HG03571 (cell line): ENCODE results near the gene CCBE1.
"Not testable (repeated sequence)": the region's sequence is repeated elsewhere in the genome, so short reads cannot be mapped to it uniquely, and the experiment has no call there.

ENCODE experiments used
- ATAC-seq: cut with Tn5 transposase; IDR thresholded peaks from one replicate; pipeline ENCODE4 v1.9.1; 2021; ENCODE audit not compliant: unreplicated experiment

The CCBE1 gene

DNA sequence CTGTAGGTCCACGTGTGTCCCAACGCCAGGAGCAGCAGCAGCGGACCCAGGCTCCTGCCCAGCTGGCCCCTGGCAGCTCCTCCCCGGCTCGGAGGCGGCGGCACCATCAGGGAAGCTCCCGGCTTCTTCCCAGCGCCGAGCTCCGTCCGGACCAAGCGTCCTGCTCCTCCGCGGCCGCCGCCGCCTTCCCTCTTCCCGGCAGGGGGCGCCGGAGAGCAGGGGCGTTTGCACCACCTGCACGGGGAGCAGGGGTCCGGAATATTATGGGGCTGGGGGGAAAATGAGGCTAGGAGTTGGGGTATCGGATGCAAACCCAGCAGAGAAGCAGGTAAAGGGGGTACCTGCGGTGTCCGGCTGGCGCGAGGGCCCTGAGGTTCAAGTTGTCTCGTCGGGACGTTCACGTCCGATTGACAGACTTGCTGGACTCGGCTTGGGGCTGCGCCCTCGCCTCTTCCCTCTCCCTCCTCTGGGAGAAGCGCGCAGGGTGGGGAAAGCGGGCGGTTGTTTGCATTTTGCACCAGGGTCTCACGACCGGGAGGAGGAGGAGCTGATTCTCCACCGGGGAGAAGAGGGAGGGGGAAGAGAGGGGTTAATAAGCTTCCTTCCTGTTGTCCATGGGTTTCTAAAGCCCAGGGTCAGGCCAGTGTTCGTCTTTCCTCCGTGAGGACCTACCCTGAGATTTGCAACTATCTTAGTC, at the start of gene CCBE1:
CCBE1 (minus strand) TSS at position 188 of the 697 bp plus-strand sequence.
- ATAC-seq, result no peak

DNA sequence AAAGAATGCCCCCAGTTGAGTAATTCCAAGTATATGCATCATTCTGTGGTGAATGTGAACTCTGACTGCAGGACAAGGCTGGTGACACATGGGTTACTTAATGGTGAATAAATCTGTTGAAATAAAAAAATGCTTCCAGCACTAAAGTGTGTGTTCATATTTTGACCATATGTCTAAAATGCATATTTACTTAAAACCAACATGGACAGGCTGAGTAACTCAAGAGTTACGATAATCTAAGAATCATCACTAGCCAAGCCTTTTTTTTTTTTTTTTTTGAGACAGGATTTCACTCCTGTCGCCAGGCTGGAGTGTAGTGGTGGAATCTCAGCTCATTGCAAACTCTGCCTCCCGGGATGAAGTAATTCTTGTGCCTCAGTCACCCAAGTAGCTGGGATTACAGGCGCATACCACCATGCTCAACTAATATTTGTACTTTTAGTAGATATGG, 47.1 kb upstream of the CCBE1 start:
- no peak for ATAC-seq

DNA sequence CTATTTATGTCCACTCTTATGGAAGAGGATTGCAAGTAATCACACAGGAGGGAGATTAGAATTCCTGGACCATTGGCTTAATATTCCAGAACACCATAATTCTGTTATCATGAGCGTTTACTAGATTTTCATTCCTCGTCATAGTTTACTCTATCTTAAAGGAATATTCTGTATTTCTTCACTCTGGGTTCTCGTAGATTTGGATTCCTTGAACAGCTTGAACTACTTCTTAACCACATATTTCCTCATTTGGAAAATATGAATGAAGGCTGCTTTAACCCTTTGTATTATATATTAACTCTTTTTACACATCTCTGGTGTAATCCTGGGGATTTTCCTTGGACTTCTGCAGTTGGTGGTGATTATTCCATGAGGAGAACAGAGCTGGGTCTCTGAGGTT, 46.3 kb upstream of the CCBE1 start:
- no peak for ATAC-seq

DNA sequence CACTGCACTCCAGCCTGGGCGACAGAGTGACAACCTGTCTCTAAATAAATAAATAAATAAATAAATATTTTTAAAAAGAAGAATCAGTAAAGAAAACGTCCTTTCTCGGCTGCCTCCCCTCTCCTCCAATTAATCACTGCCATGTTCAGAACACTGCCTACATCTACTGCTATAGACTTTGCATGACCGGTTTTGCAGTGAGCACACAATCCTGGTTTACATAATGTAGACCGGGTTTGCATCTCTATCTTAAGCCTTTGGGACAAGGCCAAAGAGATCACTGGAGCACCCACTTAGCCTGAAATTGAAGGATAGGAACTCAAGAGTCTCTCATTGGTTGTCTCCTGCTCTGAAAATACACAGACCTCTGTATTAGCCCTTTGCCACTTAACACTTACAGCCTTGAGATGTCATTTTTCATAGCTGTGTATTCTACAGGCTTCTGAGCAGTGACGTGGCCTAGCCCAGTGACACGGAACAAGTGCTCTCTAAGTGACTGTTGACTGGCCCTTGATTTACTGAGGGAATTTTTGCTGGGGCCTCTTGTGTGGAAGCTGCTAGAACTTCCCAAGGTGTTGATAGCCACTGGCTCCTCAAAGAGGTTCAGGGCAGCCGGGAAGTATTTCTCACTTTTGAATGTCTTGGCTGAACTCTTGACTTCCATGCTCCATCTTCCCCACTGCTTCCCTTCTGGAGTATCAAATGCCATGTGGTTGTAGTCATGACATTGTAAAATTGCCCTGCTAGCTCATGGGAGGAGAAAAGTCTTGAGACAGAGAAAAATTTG, 45.3 kb upstream of the CCBE1 start:
- no peak for ATAC-seq

DNA sequence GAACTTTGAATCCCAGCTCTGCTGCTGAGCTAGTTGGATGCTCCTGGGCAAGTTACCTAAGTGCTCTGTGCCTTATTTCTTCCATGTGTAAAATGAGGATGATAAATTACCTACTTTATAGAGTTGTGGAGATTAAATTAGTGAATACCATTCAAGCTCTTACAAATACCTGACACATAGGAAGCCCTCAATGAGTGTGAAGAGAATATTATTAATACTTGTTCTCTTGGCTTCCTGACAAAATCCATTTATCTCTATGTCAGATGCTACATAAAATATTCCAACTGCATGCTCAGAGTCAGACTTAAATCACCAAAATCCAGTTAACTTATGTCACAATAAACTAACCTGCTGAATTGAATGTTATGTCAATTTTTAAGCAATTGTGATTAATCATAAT, 42.9 kb upstream of the CCBE1 start:
- ATAC-seq, result no peak

DNA sequence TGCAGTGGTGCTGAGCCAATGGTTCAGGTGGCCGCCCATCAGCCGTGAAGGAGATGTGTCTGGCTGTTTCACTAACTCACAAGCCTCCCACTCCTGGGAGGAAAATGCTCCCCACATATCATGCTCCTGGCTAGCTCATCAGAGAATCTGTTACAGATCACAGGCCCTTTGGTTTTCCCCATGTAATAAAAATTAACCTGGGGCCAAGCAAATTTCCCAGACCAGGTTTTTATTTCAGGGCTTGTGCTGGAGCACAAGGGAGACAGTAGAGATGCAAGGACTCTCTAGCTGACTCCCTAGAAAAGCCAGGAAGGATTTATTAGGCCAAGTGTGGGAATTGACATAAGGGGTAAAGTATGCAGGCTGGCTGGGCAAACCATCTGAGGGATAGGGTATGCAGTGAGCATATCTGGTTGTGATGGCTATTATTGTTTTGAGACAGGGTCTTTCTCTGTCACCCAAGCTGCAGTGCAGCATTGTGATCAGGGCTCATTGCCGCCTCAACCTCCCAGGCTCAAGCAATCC, 40.6 kb upstream of the CCBE1 start:
- no peak for ATAC-seq

DNA sequence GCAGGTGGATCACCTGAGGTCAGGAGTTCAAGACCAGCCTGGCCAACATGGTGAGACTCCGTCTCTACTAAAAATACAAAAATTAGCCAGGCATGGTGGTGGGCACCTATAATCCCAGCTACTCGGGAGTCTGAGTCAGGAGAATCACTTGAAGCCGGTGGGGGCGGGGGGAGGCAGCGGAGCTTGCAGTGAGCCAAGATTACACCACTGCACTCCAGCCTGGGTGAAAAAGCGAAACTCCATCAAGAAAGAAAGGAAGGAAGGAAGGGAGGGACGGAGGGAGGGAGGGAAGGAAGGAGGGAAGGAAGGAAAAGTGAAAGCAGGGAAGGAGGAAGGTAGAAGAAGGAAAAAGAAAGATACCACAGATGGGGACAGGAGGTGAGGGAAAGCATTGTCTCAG, 40.1 kb upstream of the CCBE1 start:
- not testable (repeated sequence) for ATAC-seq

DNA sequence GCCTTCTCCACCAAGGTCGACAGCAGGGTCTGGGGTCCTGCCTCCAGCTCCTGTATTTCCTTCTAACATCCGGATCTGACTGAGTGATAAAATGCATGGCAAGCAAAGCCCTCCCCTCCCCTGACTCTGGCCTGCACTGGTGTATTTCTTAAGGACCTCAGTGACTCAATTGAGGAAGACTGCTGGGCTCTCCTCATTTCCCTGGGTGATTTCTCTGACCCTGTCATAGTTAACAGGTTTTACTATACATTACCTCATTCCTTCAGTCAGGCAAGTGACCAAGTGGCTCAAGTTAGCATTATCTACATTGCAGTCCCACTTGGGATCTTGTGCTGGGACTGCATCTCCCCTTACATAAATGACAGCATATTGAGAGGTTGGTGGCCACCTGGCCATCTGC, 38.8 kb upstream of the CCBE1 start:
- no peak for ATAC-seq

DNA sequence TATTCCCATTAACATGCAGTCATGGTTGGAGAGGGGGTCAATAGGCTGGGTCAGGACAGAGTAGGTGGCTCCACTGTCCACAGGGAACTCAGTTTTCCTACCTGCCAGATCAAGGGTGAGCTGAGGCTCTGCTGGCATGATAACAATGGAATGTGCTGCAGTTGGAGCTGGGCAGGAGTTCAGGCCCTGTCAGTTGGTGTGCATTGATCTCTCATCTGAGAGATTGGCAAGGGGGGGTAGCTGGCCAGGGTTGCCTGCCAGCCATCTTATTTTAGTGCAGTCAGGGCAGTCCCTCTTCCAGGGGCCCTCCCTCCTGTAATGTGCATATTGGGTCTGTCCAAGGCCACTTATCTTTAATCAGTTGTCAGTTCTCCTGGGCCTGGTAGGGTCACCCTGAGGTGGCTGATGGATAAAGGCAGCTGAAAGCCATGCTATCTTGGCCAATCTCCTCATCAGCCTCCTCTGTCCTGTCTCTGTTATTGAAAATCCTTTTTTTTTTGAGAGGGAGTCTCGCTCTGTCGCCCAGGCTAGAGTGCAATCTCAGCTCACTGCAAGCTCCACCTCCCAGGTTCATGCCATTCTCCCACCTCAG, 38.1 kb upstream of the CCBE1 start:
- ATAC-seq, result no peak

DNA sequence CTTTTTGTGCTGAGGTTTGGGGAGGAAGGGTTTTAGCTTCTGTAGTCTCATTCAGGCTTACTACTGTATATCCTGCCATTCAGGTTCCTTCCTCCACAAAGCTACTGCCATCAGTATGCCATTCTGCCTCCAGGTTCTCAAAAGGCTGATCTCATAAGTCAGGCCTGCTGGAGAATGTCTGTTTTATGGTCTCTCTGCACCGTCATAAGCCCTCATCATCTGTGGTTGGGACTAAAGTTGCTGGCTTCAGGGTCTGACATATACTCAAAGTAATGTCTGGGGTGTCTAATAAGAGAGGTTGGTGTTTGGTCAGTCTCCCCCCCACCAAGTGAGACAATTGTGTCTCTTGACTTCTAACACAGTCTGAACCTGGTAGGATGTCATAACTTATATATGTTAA, 36.2 kb upstream of the CCBE1 start:
- ATAC-seq, result no peak

DNA sequence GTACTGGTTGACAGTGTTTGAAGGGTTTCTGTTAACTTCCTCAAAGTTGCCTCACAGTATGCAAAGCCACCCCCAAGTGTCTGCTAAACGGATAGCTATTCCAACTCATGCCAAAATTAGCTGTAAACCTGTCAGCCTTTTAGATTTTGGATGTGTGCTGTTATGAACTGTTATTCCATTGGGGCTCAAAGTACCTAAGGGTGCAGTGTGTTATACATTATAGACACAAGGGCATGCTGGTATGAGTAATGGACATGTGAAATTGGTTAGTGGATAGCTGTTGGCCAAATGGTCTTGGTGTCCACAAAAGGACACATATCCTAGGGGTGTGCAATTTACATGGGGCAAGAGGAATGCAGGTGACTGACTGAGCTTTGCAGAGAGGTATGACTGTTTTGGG, 33.7 kb upstream of the CCBE1 start:
- no peak for ATAC-seq

DNA sequence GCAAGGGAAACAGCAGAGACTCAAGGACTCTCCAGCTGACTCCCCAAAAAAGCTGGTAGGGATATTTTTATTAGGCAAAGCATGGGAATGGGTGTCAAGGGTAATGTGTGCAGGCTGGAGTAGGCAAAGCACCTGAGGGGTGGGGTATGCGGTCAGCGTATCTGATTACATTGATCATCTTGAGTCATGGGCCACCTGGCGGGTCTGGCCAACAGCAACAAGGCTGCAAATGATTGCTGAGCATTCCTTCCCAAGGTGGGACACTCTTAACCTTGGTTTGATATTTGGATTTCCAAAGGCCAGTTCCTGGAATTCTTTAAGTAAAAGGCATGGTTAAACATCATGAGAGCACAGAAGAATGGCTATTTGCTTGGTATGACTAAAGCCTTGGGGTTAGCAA, 32.6 kb upstream of the CCBE1 start:
- ATAC-seq, result no peak

DNA sequence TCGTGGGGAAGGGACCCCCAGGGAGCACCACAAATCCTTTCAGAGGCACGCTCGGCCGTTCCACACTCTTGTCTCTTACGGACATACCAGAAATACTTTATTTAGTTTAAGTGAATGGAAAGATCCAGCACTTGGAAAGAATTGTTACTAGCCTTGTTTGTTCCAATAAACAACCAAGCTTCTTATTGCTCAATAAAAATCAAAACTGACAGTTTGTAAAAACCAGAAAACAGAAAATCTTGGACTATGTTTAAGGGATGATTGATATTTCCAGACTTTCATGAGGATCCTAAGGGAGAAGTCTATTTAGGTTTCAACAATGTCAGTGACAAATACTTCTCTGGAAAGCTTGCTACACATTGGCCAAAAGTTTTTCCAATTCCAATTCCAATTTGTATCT, 31.6 kb upstream of the CCBE1 start:
- ATAC-seq, result no peak

DNA sequence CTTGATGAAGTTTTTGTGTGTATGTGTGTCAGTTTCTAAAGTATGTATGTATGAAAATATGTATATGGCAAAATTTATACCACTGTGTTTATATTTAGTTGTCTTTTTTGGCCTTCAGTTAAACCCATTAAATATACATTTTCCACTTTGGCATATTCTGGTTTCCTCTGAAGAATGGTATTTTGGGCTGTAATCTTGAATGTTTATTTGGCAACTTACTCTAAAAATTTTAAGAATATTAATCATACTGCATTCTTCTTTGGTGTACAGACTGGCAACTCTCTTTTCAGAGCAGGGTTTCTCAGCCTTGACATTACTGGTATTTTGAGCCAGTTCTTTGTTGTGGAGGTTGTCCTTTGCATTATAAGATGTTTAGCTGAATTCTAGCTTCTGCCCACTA, 27.9 kb upstream of the CCBE1 start:
- no peak for ATAC-seq

DNA sequence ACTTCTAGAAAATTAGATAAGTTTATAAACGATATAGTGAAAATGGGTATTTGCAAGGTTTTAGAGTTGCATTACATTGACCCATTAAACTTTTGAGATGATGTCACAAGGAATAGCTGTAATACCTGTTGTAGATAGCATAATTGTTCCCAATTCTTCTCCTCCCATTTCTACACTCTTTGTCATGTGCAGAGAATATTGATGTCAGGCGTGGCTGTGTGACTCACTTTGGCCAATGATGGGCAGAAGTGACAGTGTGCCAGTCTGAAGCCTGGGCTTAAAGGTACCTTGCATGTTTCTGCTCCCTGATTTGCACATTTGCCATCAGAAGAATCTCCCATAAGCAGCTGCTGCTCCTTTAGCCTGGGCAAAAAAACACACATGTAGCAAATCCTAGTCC, 26.9 kb upstream of the CCBE1 start:
- ATAC-seq, result no peak

DNA sequence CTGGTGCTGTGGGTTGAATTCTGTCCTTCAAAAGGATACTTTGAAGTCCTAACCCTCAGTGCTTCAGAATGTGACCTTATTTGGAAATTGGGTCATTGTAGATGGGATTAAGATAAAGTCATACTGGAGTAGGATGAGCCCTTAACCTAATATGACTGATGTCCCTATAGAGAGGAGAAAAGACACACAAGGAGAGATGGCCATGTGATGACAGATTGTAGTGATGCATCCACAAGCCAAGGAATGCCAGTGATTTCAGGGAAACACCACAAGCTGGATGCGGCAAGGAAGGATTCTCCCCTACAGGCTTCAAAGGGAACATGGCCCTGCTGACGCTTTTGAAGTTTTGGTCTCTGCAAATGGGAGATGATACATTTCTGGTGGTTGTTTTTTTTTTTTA, 24.7 kb upstream of the CCBE1 start:
- ATAC-seq, result no peak

DNA sequence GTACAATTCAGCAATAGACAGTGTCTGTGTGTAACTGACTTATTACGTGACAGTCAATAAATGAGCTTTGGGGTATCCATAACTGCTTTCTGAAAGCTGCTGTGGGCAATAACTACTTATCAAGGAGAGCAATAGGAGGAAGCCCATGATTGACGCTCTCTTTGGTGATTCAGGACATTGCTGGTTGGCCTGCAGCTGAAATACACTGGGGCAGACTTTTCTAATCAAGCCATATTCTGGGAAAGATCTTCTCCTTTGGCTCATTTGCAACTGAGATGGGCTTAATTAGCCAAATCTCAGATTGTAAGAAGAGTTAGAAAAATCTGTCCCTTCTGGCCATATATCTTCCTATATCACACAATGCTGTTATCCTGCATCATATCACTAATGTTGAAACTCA, 24.0 kb upstream of the CCBE1 start:
- no peak for ATAC-seq

DNA sequence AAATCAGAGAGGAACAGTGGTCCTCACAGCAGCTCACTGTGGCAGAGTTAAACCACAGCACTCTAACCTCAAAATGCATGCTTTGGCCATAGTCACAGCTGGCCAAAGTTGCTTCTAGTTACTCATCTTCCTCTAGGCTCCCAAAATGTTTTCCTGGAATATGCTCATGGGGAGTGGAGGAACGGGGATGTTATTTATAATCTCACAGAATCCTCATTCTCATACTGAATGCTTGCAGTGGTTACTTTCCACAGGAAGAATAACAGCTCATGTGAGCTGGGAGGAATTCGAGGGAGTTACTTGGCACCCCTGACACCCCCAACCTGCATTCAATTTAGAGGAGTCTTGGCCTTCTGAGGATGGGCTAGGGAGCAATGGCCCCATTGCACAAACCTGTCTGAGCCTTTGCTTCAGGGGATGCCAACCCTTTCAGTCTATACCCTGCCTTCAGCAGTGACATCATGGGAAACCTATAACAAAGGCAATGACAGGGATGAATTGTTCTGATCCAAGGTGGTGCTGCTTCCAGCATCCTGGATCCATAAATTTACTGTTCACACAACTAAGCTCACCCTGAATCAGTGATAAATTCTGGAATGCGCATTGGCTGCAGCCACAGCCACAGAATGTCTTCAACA, 22.4 kb upstream of the CCBE1 start:
- no peak for ATAC-seq

DNA sequence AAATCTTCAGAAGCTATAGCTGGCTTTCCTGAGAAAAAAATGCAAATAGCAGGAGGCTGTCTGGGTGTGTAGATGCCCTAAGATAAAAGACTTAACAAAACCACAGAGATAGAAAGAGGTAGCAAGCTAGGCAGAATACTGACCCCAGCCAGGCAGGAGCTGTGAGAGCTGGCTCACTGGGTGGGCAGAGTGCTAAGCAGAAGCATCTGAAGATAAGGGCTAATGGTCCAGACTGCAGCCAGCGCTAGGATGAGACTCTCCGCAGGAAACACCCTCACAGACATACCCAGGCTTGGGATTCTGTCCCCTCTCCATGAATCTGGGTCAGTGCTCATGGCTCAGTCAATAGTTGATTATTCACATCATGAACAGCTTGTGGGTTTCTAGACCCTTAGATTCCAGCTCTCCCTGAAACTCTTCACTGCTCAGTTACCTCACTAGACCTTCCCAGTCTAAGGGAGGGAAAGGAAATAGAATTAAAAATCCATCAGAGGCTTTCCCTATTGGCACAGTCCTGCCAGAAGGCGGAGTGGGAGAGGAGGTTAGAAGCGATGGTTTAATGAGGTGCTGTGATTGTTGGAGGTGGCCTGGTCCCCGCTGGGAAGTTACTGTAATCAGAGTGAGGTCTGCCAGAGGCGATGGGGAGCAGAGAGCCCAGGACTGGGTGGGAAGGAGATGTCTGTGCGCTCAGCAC, 21.4 kb upstream of the CCBE1 start:
- no peak for ATAC-seq

DNA sequence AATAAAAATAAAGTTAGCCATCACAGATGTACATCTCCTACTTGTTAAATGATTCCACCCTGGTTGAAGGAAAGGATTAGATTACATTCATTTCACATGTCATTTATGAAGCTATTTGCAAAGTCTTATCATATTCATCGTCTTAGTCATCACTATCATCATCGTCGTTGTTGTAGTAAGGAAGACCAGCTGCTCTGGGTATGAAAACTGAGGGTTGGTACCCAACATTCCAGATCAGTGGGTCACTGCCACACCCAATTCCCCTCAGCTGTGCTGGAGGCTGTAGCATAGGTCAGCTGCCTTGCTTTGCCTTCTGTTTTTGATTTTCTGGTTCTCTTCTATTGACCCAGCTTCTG, 20.9 kb upstream of the CCBE1 start:
- ATAC-seq, result no peak

DNA sequence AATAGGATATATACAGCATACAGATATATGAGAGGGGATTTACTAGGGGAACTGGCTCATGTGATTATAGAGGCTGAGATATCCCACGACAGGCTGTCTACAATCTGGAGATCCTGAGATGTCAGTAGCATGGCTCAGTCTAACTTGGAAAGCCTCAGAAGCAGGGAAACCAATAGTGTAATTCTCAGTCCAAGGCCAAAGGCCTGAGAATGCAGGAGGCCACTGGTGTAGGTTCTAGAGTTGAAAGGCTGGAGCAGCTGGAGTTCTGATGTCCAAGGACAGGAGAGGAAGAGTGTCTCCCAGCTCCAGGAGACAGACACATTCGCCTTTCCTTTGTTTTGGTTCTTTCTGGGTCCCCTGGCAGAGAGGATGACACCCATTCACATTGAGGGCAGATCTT, 20.1 kb upstream of the CCBE1 start:
- no peak for ATAC-seq
